Non-pigmented ciliary epithelial cell (primary cell): Measurements from ENCODE around the gene TK1.

Experiments
- DNase-seq: peaks from one replicate; pipeline ENCODE4 v3.0.0-alpha.2; 2010; ENCODE audit warnings: low read depth

The TK1 gene

GRCh38 chr17:78133179-78133951 is 53.5 kb downstream of the TK1 start:
- no peak for DNase-seq

- DNase-seq: no peak
Measured at GRCh38 chr17:78132767-78133178, 54.1 kb downstream of the TK1 start.

- no peak for DNase-seq
Measured at GRCh38 chr17:78132084-78132676, 54.7 kb downstream of the TK1 start.

DNA sequence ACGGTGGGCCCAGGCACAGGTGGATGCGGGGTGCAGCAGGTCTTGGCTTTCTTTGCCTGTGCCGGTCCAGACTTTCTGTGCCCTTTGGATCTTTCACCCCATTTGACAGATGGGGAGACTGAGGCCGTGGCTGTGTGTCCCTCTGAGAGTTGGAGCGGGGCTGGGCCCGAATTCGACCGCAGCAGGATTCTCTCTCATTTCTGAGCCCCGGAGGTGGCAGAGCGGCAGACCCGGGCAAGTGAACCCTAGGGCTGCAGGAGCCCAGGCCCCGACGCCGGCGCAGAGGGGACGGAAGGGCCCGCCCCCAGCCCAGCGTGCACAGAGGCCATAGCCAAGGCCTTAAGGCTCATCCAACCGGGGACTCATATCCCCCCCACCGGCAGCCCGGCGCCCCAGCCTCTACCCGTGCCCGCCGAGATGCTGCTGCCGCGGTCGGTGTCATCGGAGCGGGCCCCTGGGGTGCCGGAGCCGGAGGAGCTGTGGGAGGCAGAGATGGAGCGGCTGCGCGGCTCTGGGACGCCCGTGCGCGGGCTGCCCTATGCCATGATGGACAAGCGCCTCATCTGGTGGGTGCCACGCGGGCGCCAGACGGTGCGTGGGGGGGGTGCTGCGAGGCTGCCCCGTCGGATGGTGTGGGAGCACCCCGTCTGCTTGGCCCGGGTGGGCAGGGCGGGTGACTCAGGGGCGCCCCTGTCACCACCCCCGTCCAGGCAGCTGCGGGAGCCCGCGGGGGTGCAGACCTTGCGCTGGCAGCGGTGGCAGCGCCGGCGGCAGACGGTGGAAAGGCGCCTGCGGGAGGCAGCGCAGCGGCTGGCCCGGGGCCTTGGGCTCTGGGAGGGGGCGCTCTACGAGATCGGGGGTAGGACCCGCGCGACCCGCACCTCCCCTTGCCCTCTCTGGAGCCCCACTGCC is 55.4 kb downstream of the TK1 start:
- no peak for DNase-seq

GRCh38 chr17:78130437-78131101 is 56.3 kb downstream of the TK1 start, which contains the start of gene TMC8:
Gene TMC8 (plus strand): TSS chr17:78130771. CDS start chr17:78131589, 818 bp downstream.
- no peak for DNase-seq

DNA sequence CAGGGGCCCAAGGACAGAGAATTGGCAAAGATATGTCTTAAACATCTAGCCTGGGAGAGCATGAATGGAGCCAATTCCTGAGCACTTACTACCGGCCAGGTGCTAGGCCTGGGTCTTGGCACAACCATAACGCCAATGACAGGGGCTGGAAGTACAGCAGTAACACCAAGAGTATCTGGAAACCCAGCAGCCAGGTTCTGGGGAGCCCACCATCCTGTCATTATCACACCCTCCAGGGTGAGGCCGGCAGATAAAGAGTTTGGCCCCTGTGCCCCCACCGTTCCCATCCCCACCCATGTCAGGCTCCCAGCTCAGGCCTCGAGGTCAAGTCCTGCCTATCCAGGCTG is 56.8 kb downstream of the TK1 start:
- DNase-seq: no peak

- DNase-seq: no peak
Measured at GRCh38 chr17:78129351-78130089, 57.3 kb downstream of the TK1 start.

- DNase-seq: no peak
Measured at GRCh38 chr17:78128551-78129350, 58.1 kb downstream of the TK1 start, which contains the start of gene TMC6. Gene TMC6 (minus strand): TSS chr17:78128755. CDS start chr17:78126832, 1,923 bp downstream.

DNA sequence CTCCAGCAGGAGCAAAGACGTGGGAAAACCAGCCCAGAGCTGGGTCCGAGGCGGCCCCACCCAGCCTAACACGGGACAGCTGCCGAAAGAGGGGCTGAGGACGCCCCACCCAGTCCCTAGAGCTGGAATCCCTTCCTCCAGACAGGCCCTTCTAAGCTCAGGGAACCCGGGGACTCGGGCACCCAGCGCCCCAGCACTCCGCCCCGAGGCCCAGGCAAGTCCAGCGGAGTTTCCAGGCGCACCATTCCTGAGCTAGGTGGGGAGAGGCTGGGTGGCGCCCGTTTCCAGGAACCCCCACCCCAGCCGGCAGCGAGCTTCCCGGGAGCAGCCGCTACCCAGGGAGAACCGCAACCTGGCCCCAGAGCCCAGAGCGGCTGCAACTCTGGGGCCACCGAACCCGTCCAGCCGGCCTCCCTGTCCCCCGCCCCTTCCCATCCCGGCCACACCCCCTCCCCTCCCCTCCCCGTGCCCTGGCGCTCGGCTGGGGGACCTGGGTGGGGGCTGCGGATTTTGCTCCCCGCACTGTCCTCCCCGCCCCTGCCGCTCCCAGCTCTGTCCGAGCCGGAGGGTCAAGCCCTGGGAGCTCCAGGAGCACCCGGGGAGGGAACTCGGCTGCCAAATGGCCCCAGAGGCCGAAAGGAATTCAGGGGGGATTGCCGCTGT is 58.8 kb downstream of the TK1 start:
- no peak for DNase-seq

DNA sequence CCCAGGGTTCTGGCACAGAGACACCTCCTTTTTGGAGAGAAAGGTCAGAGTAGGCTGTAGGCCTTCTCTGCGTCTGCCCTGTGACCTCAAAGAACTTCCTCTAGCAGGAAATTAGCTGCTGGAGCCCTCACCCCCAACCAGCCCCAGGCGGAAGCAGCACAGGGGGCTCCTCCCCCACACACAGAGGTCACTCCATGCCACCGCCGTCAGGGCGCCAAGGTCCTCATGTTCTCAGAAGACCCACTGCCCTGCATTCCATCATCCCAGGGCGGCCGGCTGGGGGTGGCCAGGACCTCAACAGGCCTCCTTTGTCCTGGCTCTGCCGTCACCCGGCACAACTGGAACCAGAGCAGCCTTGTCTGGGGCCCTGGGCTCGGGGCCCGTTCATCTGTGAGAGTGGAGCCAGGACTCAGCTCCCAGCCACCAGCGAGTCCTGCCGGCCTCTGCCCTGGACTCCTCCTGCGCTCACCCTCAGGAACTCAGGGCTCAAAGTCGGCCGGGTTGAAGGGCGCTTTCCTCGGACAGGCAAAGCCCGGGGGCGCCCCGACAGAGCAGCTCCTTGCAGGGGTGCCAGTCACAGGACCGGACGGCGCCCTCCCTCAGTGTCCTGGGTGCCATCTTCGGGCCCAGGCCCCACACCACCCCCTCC is 59.5 kb downstream of the TK1 start:
- DNase-seq: no peak

GRCh38 chr17:78126895-78127238 is 60.0 kb downstream of the TK1 start:
- no peak for DNase-seq

- no peak for DNase-seq
Measured at GRCh38 chr17:78125976-78126894, 60.6 kb downstream of the TK1 start.

GRCh38 chr17:78125138-78125913 is 61.5 kb downstream of the TK1 start:
- DNase-seq: no peak

DNA sequence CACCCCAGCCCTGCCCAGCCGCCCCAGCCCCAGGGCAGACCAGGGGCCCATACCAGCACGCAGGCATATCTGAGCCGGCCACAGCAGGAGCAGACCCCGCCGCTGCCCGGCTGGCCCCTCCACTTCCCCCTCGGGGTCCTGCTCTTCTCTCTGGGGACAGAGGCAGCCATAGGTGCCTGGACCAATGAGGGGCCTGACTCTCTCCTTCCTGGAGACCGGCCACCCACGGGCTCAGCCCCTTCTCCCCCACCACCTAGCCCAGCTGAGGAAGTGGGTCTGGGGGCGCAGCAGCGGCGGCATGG is 62.1 kb downstream of the TK1 start:
- DNase-seq: no peak
